GM21390 (cell line): ENCODE data around the gene STAT2.
"Not testable (repeated sequence)": the region's sequence is repeated elsewhere in the genome, so short reads cannot be mapped to it uniquely, and the experiment has no call there.

ENCODE experiments used
- ATAC-seq: cut with Tn5 transposase; IDR thresholded peaks from one replicate; pipeline ENCODE4 v1.9.1; 2021; ENCODE audit not compliant: unreplicated experiment

STAT2 gene

GRCh38 chr12:56332512-56333196 lies 27.3 kb downstream of the STAT2 start:
- no peak for ATAC-seq

GRCh38 chr12:56330936-56331490 lies 28.9 kb downstream of the STAT2 start:
- ATAC-seq, result no peak

- ATAC-seq, result no peak
Measured at GRCh38 chr12:56326533-56326932, 33.4 kb downstream of the STAT2 start.

- ATAC-seq, result no peak
Measured at GRCh38 chr12:56326126-56326525, 33.8 kb downstream of the STAT2 start.

GRCh38 chr12:56324206-56324605 lies 35.7 kb downstream of the STAT2 start:
- ATAC-seq, result no peak

- not testable (repeated sequence) for ATAC-seq
Measured at GRCh38 chr12:56321610-56322009, 38.3 kb downstream of the STAT2 start.

- ATAC-seq, result no peak
Measured at GRCh38 chr12:56321027-56321426, 38.9 kb downstream of the STAT2 start.

GRCh38 chr12:56317675-56318074 lies 42.2 kb downstream of the STAT2 start:
- no peak for ATAC-seq

GRCh38 chr12:56315622-56316473 lies 44.1 kb downstream of the STAT2 start, which contains the start of gene CNPY2:
Gene CNPY2 (minus strand): TSS chr12:56315988. CDS start chr12:56315217, 771 bp downstream.
- ATAC-seq, result peak; percentile 94

GRCh38 chr12:56315249-56315621 lies 44.7 kb downstream of the STAT2 start:
- ATAC-seq, result no peak

- no peak for ATAC-seq
Measured at GRCh38 chr12:56311003-56311402, 48.9 kb downstream of the STAT2 start.

GRCh38 chr12:56308714-56309113 lies 51.2 kb downstream of the STAT2 start:
- no peak for ATAC-seq

- ATAC-seq, result no peak
Measured at GRCh38 chr12:56307221-56307965, 52.5 kb downstream of the STAT2 start.

- ATAC-seq, result no peak
Measured at GRCh38 chr12:56304872-56305590, 54.9 kb downstream of the STAT2 start.

- ATAC-seq, result no peak
Measured at GRCh38 chr12:56304276-56304675, 55.6 kb downstream of the STAT2 start.

- ATAC-seq, result no peak
Measured at GRCh38 chr12:56300644-56301464, 59.1 kb downstream of the STAT2 start.

GRCh38 chr12:56299853-56300643 lies 59.9 kb downstream of the STAT2 start, which contains the start of gene CS:
Gene CS (minus strand): TSS chr12:56300330. CDS start chr12:56300201, 129 bp downstream.
- ATAC-seq, result peak; percentile 92

- ATAC-seq, result no peak
Measured at GRCh38 chr12:56299308-56299852, 60.5 kb downstream of the STAT2 start.
